UCSD-AML1 (cell line): ENCODE data around the gene CST3.
A peak's percentile ranks its signal among the peaks of the same experiment; 100 is the strongest.
"Not testable (repeated sequence)": the region's sequence is repeated elsewhere in the genome, so short reads cannot be mapped to it uniquely, and the experiment has no call there.

Source experiments
- DNase-seq: peaks from one replicate; lab custom pipeline; 2025; ENCODE audit not compliant: unreplicated experiment; lab: John Stamatoyannopoulos, UW

Gene CST3

DNA sequence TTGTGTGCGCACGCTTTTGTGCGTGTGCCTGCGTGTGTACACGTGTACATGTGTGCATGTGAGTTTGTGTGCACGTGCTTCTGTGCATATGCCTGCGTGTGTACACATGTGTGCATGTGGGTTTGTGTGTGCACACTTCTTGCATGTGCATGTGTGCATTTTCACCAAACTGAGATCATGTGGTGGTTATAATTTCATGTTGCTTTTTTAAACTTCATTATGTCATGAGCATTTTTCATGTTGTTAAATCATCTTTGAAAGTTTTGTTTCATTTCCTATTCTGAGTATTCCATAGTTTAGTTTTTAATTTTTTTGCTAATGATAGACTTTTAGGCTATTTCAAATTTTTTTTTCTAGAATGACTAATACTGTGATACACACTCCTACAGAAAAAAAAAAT is 6.4 kb upstream of the CST3 start:
- DNase-seq = no peak

DNA sequence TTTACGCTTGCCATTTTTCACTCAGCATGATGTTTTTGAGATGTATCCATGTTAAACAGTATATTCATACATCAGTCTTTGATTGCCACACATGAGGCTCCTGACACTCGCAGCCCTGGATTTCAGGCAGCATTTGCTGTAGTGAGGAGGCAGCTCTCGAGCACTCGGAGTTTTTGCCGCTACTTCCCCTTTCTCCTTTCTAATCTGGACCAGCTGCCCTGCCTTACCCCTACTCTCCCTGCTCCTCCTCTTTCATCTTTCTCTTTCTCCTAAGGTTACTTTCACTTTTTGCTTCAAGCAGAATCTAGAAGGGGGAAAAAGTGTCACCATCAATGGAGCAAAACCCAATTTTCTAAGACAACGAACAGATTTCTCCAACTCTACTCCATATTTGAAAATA is 5.9 kb upstream of the CST3 start:
- DNase-seq = no peak

DNA sequence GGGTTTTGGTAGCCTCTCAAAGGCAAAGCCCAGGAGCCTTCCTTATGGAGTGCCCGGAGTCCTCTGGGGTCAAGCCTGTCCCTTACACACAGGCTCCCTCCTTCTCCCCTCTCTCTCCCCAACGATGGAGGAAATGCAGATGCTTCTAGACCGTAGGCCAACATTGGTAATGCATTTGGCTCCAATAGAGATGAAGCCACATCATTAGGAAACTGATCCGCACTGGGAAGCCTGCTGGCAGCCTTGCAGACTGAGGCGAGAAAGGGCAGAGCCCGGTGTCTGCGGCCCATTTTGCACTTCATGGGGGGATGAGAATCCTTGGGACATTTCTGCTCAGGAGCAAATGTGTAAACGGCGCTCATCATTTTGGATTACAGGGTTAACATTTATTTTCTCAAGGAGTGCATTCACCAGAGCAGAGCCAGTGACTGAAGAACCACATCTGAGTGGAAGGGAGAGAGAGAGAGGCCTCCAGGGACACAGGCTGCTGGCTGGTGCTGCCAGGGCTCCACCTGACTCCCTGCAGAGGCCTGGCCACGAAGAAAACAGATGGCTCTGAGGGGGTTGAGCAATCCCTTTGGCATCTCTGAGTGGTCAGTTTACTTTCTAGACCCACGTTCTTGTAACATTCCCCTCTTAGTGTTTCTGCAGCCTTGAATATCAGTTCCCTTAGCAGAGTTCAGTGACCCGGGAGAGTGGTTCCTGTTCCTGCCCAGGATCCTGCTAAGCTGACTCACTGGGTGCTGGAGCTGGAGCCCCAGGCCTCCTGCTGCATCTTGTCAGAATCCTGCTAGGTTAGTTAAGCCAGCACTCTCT is 4.4 kb upstream of the CST3 start:
- no peak for DNase-seq

DNA sequence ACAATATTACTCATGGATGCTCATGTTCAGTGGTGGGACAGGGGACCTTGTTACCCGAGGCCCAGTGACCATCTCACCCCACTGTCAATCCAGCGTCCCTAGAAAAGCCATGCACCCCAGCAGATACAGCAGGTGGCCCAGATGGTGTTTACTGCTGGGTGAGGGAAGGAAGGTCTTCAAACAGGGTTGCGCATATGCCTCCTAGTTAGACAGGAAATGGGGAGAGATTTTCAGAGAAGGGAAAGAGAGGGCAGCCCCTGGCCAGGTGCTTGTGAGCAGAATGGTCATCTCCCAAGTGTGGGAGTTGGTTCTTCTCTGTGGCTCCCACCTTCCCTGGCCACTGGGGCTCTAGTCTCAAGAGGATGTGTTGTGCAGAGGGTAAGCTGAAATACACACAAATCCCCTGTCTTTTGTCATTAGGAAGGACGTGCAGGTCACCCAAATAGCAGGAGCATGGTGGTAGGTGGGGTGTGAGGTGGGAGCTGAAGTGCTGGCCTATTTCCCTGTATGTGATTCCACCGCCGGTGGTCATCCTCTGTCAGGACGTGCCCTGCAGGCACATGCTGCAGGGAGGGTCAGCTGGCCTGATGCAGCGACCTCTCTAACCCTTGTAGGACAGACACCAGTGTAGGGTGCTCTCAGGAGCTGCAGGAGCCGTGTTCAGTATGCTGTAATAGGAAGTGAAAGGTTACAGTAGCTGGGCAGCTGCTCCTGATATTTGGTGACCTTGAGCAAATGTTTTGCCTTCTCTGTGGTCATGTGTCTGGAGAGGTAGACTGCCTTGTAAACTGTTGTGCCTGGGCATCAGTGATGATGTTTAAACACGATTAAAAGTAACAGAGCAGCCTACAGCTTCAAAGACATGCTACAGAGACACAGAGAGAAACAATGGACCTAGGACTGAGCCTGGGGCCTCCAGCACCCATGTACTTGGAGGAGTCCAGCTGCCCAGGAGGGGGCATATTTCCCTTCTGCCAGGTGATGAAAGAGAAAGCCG is 3.2 kb upstream of the CST3 start:
- no peak for DNase-seq

DNA sequence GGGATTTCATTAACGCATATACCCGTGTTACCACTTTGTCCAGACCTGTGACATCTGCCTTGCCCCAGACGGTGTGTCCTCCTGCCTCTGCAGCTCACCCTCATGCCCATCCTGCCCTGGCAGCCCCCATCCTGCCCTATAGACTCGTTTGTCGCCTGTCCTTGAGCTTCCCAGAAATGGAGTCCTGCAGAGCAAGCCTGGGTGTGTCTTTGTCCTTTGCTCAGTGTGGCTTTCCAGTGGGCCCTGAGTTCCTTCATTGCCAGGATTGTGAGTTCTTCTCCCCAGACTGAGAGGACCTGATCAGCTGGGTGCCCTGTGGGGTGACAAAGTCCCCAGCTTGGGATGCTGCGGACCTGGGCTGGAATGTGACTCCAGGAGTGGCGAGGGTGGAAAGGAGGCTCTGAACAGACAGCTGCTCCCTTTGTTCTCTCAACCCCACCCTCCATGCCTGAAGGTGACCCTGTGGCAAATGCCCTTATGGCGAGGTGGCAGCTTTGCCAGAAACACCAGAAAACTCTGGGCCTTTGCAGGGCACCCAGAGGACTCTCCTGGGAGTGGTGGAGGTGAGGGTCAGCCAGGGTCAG is 2.4 kb upstream of the CST3 start:
- DNase-seq = no peak

DNA sequence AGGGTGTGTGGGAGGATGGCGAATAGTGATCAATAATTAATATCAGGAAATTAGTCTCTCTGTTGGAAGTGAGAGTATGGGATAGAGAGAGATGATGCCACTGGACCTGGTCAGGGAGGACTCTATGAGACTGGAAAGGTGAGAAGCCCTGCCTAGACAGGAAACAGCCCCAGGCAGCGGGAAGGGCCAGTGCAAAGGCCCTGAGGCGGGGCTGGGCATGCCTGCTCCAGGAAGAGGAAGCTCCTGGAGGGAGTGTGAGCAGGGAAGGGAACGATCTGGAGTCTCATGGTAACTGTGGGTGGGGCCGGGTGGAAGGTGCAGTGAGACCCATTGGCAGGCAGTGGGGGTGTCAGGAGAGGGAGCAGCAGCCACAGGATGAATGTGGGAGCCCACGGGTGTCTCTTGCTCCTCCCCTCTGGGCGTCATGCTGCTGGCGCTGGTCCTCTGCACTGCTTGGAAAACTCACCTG is 1.8 kb upstream of the CST3 start:
- no peak for DNase-seq

DNA sequence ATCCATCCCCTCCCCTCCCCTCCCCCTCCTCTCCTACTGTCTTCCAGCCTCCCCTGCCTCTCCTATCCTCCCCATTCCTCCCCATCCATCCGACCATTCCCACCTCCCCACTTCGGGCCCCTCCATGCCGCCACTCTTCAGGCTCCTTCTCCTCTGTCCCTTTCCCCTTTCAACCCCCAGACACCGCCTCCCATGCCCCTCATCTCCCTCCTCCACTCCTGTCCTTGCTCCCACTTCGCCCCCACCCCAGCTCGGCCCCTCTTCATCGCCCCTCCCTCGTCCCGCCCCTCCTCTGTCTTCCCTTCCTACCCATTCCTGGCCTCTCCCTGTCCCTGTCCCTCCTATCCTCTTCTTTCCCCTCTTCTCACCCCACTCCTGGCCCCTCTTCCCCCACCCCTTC is 554 bp upstream of the CST3 start:
- DNase-seq = no peak

DNA sequence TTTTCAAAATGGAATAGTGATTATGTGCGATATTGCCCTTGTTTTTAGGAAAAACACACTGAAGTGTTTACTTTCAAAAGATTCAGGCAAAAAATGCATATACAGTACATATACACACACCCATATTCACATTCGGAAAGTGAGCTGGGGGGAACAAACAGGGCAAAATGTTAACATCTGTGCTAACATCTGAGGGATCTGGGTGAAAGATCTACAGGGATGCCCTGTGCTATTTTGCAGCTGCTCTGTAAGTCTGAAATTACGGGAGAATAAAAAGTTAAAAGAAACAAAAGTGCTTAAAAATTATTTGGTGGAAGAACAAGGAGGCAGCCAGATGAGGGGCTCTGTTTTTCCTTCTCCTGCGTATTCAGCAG is 860 bp downstream of the CST3 start:
- no peak for DNase-seq

DNA sequence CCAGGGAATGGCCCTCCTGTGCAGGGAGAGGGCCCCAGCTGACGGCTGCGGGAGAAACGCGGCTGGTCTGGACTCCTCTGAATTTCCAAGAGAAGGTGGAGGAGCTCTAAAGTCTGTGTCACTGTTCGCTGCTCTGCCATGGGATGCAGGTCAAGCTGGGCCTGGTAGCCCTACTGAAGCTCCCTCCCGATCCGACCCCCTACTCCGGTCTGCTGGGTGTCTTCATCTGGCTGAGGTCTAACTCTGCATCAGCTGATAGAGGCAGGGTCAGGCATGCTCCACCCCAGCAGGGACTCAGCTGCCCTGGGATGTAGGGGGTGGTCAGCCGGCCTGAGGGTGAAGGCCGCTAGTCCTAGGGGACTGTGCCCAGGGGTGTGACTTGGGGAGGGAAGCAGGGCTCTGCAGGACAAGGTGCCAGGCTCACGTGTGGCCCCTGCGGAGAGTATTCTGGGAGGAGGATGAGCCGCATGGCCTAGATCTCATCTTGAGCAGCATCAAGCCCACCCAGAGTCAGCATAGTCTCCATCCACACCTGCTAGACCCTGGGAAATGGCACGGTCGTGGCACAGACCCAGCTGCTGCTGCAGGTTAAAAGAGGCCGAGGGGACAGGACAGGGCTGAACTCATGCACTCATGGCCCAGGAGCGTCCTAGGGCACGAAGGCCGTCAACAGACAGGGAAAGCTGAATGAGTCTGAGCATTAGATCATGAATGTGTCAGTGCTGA is 1.4 kb downstream of the CST3 start:
- DNase-seq = no peak

DNA sequence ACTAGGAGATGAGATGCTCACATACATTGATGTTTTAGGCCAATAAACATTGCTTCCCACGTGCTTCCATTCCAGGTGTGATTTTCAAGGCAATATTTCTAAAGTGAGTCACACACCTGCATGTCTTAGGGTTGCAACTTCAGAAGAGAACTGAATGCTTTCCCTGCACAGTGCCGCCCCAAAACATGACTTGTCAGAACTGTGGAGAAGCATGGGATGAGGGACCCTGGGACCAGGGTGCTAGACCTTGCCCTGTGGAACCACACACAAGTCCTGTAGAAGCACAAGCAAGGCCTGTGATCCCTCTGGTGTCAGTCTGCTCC is 2.0 kb downstream of the CST3 start:
- not testable (repeated sequence) for DNase-seq

DNA sequence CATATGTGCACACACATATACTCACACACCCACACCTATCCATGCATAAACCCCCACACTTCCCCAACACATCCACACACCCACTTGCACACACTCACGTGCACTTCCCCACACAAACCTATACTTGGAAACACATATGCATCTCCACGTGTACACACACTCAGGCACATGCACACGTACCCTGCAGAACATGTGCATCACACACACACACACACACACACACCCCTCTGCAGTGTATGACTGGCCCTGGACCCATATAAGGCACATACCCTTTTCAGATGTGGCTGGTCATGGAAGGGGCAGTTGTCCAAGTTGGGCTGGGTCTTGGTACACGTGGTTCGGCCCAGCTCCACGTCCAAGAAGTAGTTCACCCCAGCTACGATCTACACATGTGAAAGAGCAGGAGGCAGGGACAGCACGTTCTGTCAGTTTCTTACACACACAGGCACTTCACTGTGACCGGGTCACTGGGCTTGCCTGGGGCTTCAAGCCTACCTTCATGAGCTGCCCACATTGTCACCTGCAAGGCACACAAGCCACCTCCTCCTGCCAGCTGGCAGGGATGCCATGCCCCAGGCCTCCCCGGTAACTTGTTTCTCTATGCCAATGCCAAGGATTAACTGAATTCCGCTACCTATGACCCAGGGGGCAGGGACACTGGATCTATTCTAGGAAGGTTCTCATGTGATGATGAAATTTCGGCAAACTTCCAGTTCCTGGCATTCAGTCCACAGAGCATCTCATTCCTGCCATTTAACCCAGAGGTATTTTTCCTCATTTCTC is 2.6 kb downstream of the CST3 start:
- no peak for DNase-seq

DNA sequence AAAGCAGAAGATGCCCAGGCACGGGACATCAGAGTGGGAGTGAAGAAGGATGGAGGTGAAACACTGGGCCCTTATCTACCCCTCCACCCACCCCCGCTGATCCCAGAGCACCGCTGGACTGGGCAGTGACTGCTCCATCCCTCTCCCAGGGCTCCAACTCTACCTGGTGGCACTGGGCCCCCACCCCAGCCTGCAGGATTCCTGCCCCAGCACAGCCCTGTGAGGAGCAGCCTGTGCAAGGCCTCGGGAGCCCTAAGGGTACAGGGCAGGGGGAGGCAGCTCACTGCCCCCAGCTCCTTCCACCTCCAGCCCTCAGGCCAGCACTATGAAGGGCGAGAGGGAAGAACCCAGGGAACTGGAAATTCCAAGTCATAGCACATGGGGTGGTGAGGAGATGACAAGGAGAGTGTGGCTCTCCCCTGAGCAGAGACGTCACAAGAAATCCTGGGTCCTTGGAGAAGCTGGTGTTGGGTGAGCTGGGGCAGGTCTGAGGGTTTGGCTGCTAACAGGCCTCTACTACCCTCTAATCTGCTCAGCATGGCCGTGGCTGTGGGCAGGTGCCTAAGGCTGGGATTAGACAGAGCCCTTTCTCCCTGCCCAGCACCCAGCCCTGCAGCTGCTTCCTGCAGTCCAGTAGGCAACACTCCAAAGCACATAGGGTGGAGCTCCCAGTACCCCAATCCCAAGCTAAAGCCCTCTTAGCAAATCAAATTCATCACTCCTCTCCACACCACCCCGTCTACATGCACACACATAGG is 3.5 kb downstream of the CST3 start:
- no peak for DNase-seq

DNA sequence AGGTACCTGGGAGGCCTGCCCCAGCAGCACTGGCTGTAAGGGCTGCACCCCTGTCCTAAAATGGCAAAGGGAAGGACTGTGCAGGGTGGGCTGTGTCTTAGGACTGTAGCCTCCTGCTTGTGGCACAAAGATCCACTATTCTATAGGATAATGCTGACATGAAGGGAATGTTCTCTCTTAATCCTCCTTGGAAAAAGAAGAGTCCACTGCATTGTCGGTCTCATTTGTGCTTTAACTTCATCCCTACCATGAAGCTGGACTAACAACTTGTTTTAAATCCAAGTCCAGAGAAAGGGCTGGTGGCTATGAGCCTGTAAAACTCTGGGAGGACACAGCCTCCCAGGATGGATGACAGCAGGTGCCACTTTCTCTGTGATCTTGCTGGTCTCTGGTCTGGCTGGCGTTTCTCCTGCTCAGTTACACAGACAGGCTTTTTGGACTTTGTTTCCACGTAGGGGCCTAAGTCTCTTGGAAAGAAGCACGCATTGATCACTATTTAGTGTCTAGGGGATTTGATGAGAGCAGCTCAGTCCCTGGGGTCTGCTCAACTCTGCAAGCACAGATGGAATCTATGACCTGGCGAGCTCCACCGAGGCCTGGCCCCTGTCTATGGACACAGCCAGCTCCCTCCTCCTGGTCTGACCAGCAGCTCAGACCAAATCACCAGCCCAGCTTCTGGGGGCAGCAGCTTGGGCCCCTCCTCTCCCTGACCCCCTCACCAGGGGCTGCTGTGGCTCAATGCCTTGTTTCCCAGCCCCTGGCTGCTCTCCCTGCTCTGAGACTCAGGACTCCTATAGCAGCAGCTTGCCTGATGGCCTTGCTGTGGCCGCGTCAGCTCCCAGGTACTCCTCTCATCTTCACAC is 4.8 kb downstream of the CST3 start:
- no peak for DNase-seq

DNA sequence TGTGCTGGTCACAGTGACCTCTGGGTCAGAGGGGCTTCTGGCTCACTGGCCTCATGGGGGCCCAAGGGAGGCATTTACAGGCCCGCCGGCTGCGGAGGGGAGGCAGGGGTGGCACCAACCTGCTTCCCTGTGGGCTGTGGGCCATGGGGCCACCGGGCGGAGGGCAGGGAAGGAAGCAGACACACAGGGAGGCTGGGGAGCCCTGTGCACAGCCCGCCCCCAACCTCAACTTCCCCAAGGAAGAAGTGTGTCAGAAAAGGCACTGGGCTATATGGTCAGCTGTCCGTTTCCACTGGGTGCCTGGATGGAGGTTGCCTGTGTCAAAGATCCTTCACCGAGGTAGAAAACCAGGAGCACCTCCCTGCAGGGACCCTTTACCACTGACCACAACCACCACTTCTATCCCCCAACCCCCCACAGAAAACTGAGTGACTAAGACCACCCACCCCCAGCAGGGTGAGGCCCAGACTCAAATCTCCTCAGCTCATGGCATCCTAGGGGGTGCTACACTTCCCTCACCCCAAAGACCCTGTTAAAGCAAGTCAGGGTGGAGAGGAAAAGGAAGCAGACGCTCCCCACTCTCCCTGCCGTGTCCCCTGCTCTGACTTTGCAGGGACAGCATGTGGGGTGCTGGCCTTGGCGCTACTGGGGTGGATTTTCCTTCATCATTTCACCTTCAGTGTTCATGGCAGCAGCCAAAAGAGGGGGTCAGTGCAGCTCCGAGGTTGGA is 5.6 kb downstream of the CST3 start:
- peak; percentile 48 for DNase-seq

DNA sequence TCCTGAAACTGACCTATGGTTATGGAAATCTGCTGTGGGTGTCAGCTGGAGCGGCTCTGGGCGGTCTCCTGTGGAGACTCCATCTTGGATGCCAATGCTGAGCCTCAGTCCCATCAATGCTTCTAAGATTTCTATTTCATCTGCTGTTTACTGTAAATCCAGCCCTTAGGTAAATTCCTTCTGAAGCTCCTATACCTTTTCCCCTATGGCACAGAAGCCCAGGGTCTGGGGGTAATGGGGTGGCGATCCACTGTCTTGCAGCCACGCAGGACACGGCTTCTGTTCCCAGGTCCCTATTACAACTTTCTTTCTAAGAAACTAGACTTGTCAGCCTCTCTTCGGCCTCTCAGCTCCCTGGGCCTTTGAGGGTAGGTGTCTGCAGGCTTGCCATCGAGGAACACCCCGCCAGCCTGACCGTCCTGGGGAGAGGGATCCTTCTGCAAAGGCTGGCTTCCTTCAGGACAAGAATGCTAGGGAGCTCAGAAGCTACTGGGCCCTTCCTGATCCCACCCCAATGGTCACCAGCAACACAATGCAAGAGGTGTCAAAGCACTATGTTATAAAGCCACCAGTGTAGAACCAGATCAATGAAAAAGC is 6.4 kb downstream of the CST3 start:
- DNase-seq = no peak

DNA sequence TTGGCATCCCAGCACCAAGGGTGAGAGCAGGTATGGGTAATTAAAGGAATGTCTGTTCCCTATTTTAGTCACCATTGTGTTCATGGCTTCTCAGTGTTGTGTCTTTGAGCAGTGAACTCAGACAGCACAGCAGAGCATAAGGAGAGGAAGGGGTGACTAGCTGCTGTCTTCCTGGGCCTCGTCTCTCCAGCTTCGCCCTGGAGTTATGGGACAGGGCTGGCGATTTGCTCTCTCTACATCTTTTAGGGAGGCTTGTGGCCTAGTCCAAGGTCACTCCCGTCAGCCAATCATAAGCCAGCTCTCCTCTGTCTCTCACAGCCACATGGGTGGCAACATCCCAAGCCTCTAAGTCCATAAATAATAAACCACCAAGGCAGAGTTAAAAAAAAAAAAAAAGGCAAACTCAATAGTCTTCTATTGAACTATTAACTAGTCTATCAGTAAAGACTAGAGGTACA is 7.3 kb downstream of the CST3 start:
- DNase-seq = no peak

DNA sequence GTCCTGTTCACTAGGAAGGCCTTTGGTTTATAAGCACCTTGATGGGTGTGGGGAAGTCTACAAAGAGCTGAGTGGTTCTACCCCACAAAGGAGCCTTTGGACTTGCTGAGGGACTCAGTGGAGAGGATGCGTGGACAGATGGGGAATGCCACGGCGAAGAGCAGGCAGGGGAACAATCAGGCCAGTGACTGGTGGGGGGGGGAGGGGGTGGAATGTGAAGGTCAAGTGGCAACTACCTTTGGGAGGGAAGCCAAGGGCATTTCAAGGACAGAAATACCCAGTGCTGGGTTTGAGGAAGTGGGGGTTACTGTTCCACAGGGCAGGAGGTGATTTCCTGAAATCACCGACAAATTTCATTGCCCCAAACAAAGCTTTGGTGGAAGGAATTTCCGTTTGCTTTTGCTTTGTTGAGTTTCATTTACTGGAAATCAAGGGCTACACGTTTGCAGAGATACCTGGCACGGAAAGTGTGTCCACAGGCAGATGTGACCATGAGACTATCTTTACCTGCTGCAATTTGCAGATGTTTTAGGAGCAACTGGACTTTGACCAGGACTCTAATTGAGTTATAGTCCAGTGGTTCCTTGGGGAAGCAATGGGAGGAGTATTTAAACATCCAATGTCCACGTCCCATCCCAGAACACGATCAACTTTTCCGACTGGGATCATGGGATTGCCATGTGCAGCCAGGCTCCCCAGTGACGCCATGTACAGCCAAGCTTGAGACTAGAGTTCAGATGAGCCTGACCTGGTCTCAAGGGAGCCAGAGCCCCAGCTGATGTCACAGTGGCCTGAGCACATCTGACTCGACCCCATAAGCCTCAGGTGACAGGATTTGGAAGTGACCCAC is 8.0 kb downstream of the CST3 start:
- DNase-seq = no peak
